ENCODE results near the gene TMEM190. TPM values are rescaled to one million over a fixed set of nuclear protein-coding genes. Genes with fewer than 3 reads are reported as not detected.
"Not testable (repeated sequence)": the region's sequence is repeated elsewhere in the genome, so short reads cannot be mapped to it uniquely, and the experiment has no call there.

The TMEM190 gene
- total RNA-seq, 1 experiment from 2014 or later = not detected

GRCh38 chr19:55419103-55419502 is 42.5 kb downstream of the TMEM190 start:
- DNase-seq = no peak
- Histone ChIP-seq H3K4me3 (no peak overlapping the region), H3K79me2 (ENCODE audit: low read depth) (no peaks in the 10 kb centered on the region), H3K4me2 (no peak overlapping the region), H2AFZ (no peak overlapping the region), H3K36me3 (ENCODE audit: low read depth) (no peaks in the 10 kb centered on the region), H3K27ac (no peak overlapping the region), H3K27me3 (ENCODE audit: insufficient read depth, low read depth) (peaks cover 39% of the 10 kb centered on the region), H3K9me3 (ENCODE audit: insufficient read depth, low read depth) (no peaks in the 10 kb centered on the region), H3K9me2 (ENCODE audit: insufficient read depth) (no peaks in the 10 kb centered on the region), H3F3A (ENCODE audit: insufficient read depth, low read depth) (peaks cover 8% of the 10 kb centered on the region; the same call in 1 of the 2 replicates), H4K20me1 (ENCODE audit: insufficient read depth) (no peaks in the 10 kb centered on the region; the same call in 1 of the 2 replicates), H3K4me1 (replicated peaks; ENCODE audit: insufficient read depth) (no peaks in the 10 kb centered on the region)
- BruUV-seq (replicated peaks) = no TSS peak
- POLR2A ChIA-PET (ENCODE audit: unreplicated experiment) = no interaction called here
- intact Hi-C loops (cut with micrococcal nuclease; ENCODE audit: unreplicated experiment) = loop anchor here (5.0 kb wide), 2 partner anchors 83 to 537 kb away; no protein-coding TSS in a partner anchor
- TF ChIP-seq CTCF (conservative IDR thresholded peaks at IDR 0.05) (no peak), EZH2 (IDR thresholded peaks at IDR 0.05; ENCODE audit: low read depth) (no peak)
- CTCF ChIA-PET = interaction anchor here (1.8 kb wide), 1 partner anchor 85 kb away, joined by 6 read pairs; no protein-coding TSS in a partner anchor

GRCh38 chr19:55419624-55420236 is 43.1 kb downstream of the TMEM190 start:
- CTCF ChIA-PET = interaction anchor here (0.6 to 1.8 kb wide), 2 partner anchors 84 to 834 kb away, joined by 3 to 6 read pairs; no protein-coding TSS in a partner anchor

GRCh38 chr19:55421281-55421680 is 44.7 kb downstream of the TMEM190 start:
- H3K36me3 ChIP-seq (ENCODE audit: low read depth); H3K9me3 ChIP-seq (ENCODE audit: insufficient read depth, low read depth); H3K9me2 ChIP-seq (ENCODE audit: insufficient read depth); H3K4me1 ChIP-seq (replicated peaks; ENCODE audit: insufficient read depth); H3K79me2 ChIP-seq (ENCODE audit: low read depth); BruUV-seq (replicated peaks); H3F3A ChIP-seq (ENCODE audit: insufficient read depth, low read depth); H4K20me1 ChIP-seq (ENCODE audit: insufficient read depth); CTCF ChIA-PET; H3K4me2 ChIP-seq; H3K27ac ChIP-seq; intact Hi-C loops (cut with micrococcal nuclease; ENCODE audit: unreplicated experiment); POLR2A ChIA-PET (ENCODE audit: unreplicated experiment); H3K4me3 ChIP-seq; H2AFZ ChIP-seq: not testable (repeated sequence)
- peak in 1 of 2 experiments; percentile 16 for DNase-seq
- H3K27me3 ChIP-seq (ENCODE audit: insufficient read depth, low read depth) = peaks cover 61% of the 10 kb centered on the region

More at GRCh38 chr19:55419624-55420236, 43.1 kb downstream of the TMEM190 start:
- DNase-seq = peak in 1 of 2 experiments; percentile 32
- H3K27ac ChIP-seq = no peak overlapping the region
- H3K27me3 ChIP-seq (ENCODE audit: insufficient read depth, low read depth) = peaks cover 45% of the 10 kb centered on the region
- H3K9me2 ChIP-seq (ENCODE audit: insufficient read depth) = no peaks in the 10 kb centered on the region
- POLR2A ChIA-PET (ENCODE audit: unreplicated experiment) = no interaction called here
- no peaks in the 10 kb centered on the region for H3K9me3 ChIP-seq (ENCODE audit: insufficient read depth, low read depth)
- H4K20me1 ChIP-seq (ENCODE audit: insufficient read depth) = no peaks in the 10 kb centered on the region; the same call in 1 of the 2 replicates
- TF ChIP-seq CTCF (conservative IDR thresholded peaks at IDR 0.05) (no peak), EZH2 (IDR thresholded peaks at IDR 0.05; ENCODE audit: low read depth) (no peak)
- H3K4me3 ChIP-seq = no peak overlapping the region
- intact Hi-C loops (cut with micrococcal nuclease; ENCODE audit: unreplicated experiment) = loop anchor here (5.0 kb wide), 2 partner anchors 83 to 537 kb away; no protein-coding TSS in a partner anchor
- H3K79me2 ChIP-seq (ENCODE audit: low read depth) = no peaks in the 10 kb centered on the region
- no peaks in the 10 kb centered on the region for H3K36me3 ChIP-seq (ENCODE audit: low read depth)
- no peaks in the 10 kb centered on the region for H3K4me1 ChIP-seq (replicated peaks; ENCODE audit: insufficient read depth)
- BruUV-seq (replicated peaks) = no TSS peak
- H2AFZ ChIP-seq = no peak overlapping the region
- H3K4me2 ChIP-seq = no peak overlapping the region
- H3F3A ChIP-seq (ENCODE audit: insufficient read depth, low read depth) = peaks cover 8% of the 10 kb centered on the region; the same call in 1 of the 2 replicates

Measured in PC-9 (cell line).